ENCODE measurements around the gene THBS4. TPM values are rescaled to one million over a fixed set of nuclear protein-coding genes. Genes with fewer than 3 reads are reported as not detected.

The THBS4 gene
- total and polyA plus RNA-seq, 9 of the 15 experiments (the other 6 are each of a cell fraction or from before 2014, with no cell fraction given): 0.07 to 0.08 TPM; not detected in 7

- ATAC-seq (no peak), FAIRE-seq (no peak), DNase-seq (ENCODE audit: extremely low read depth in 1 of 4, low spot score in 3 of 4) (no peak)
- intact Hi-C loops (cut with micrococcal nuclease) (no loop called here), in situ Hi-C loops (cut with MboI) (no loop called here)
- Histone ChIP-seq H2AFZ (ENCODE audit: low read depth, low read length) (no peak overlapping the region), H3K4me1 (replicated peaks in 1 of 2; ENCODE audit: control insufficient read depth in 2 of 2, insufficient read depth in 2 of 2, low read length in 2 of 2) (no peaks in the 10 kb centered on the region), H3K79me2 (ENCODE audit: control insufficient read depth, insufficient read depth, low read length) (no peaks in the 10 kb centered on the region), H3K27ac (ENCODE audit: extremely low read depth, low read depth, low read length) (no peak overlapping the region), H3K9me3 (replicated peaks; ENCODE audit: control insufficient read depth, insufficient read depth, low read depth, low read length) (no peaks in the 10 kb centered on the region), H3K36me3 (ENCODE audit: control insufficient read depth, insufficient read depth, low read length) (no peaks in the 10 kb centered on the region), H3K4me2 (ENCODE audit: insufficient read depth, low read length) (no peak overlapping the region), H3K4me3 (no peak overlapping the region), H3K9ac (ENCODE audit: insufficient read depth in 1 of 2, low read depth in 2 of 2, low read length in 2 of 2) (no peak overlapping the region), H3K27me3 (ENCODE audit: control insufficient read depth in 2 of 2, insufficient read depth in 2 of 2, low read length in 2 of 2) (peaks cover 1 to 11% of the 10 kb centered on the region in 2 experiments; a peak in 2 of 5 replicates), H4K20me1 (replicated peaks; ENCODE audit: control insufficient read depth, insufficient read depth, low read length) (no peaks in the 10 kb centered on the region), H3K9me1 (ENCODE audit: control insufficient read depth, insufficient read depth, low read length) (no peaks in the 10 kb centered on the region)
- ChIA-PET POLR2A (no interaction called here), CTCF (ENCODE audit: low intra/inter-chr PET ratio) (interaction anchor here (1.1 kb wide), 1 partner anchor 73 kb away, joined by 3 read pairs; no protein-coding TSS in a partner anchor)
- no TSS peak for BruUV-seq (replicated peaks)
- WGBS (ENCODE audit: insufficient coverage, low coverage, missing lambda C conversion rate): 1% methylated on average over 4 of the region's 4 CpGs
- TF ChIP-seq SRSF1 (IDR thresholded peaks at IDR 0.05; ENCODE audit: low read depth, low read length): no peak
- no peak for TF ChIP-seq ZHX1 (conservative IDR thresholded peaks at IDR 0.05; ENCODE audit: low read length)
- no peak for TF ChIP-seq CAMTA2 (CRISPR knock-in tag; conservative IDR thresholded peaks at IDR 0.05)
- no peak for TF ChIP-seq POLR2G (IDR thresholded peaks at IDR 0.05; ENCODE audit: low read depth, low read length)
- no peak for TF ChIP-seq FUS (optimal IDR thresholded peaks at IDR 0.05; ENCODE audit: low read depth, low read length)
- no peak for TF ChIP-seq E4F1 (CRISPR knock-in tag; IDR thresholded peaks at IDR 0.05; ENCODE audit: borderline replicate concordance)
- no peak for TF ChIP-seq SNRNP70 (optimal IDR thresholded peaks at IDR 0.05; ENCODE audit: low read depth, low read length)
- no peak for TF ChIP-seq USF2 (CRISPR knock-in tag; IDR thresholded peaks at IDR 0.05)
- no peak for TF ChIP-seq HOXB6 (CRISPR knock-in tag; IDR thresholded peaks at IDR 0.05; ENCODE audit: borderline replicate concordance)
- no peak for TF ChIP-seq MBD2 (IDR thresholded peaks at IDR 0.05; ENCODE audit: borderline replicate concordance, low read depth)
- no peak for TF ChIP-seq TCFL5 (CRISPR knock-in tag; conservative IDR thresholded peaks at IDR 0.05)
- TF ChIP-seq CHD1 (IDR thresholded peaks at IDR 0.05; ENCODE audit: low read length): no peak
- no peak for TF ChIP-seq NBN (IDR thresholded peaks at IDR 0.05; ENCODE audit: low read depth)
These were observed 26.0 kb upstream of the THBS4 start for GRCh38 chr5:80008995-80009765.
